Stimulated activated naive CD4-positive, alpha-beta T cell (primary cell): ENCODE results near the gene ACP1.
A peak's percentile ranks its signal among the peaks of the same experiment; 100 is the strongest.

ENCODE experiments used
- DNase-seq, 6 experiments: peaks; one replicate each; lab custom pipeline; 2025; lab: John Stamatoyannopoulos, UW

The ACP1 gene

GRCh38 chr2:255195-255594, 9.6 kb upstream of the ACP1 start:
- DNase-seq, result no peak

DNA sequence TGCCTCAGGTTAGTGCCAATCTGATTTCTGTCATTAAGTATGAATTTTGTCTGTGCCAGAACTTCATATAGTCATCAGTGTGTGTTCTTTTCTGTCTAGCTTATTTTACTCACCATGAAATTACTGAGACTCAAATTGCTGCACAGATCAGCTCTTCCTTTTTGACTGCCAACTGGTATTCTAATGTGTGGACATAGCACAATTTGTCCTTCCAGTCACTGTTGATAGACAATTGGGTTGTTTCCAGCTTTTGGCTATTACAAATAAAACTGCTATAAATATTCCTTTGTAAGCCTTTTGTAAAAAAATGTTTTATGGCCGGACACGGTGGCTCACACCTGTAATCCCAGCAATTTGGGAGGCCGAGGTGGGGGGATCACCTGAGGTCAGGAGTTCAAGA, 8.7 kb upstream of the ACP1 start:
- DNase-seq, result no peak

- DNase-seq, result no peak
Measured at GRCh38 chr2:257429-257828, 7.3 kb upstream of the ACP1 start.

DNA sequence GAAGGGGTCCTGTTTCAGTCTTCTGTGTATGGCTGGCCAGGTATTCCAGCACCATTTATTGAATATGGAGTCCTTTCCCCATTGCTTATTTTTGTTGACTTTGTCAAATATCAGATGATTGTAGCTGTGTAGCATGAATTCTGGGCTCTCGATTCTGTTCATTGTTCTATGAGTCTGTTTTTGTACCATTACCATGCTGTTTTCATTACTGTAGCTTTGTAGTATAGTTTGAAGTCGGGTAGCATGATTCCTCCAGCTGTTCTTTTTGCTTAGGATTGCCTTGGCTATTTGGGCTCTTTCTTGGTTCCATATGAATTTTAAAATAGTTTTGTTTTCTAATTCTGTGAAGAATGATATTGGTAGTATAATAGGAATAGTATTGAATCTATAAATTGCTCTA, 6.9 kb upstream of the ACP1 start:
- DNase-seq, result no peak

DNA sequence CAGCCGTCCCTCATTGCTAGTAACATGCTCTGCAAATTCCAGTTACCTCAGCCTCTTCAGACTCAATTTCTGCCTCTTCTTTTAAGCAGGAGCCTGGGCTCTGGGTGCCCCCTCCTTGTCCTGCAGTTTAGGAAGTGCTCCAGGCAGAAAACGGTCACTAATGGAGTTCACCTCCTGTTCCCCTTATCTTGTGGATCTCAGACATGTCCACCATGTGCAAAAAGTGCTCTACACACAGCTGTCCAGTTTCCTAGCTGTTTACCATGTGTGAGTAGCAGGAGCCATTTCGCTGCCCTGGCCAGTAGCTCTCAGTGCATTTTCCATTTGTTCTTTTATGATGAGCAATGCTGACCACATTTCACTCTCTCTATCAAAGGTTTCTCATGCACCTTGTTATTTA, 5.8 kb upstream of the ACP1 start:
- no peak for DNase-seq

DNA sequence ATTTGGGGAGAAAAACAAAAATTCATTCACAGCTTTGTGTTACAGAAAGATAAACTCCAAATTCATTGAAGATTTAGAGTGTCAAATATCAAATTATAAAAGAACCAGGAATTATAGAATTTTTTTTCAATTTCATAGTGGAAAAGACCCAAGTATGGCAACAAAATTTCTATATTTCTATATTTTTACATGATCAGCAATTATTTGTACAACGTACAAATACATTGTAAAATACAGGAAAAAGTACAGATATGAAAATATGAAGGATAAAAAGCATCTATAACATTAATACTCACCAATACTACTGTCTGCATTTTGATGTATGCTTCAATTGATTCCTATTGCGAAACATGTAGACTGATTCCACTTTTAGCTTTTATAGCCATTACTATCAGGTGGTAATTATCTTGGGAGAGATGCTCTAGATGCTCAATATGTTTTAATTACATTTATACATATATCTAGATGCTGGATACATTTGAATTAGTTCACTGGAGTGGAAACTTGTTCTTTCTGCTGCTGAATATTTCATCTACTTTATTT, 4.9 kb upstream of the ACP1 start:
- no peak for DNase-seq

- no peak for DNase-seq
Measured at GRCh38 chr2:260507-261161, 4.1 kb upstream of the ACP1 start.

DNA sequence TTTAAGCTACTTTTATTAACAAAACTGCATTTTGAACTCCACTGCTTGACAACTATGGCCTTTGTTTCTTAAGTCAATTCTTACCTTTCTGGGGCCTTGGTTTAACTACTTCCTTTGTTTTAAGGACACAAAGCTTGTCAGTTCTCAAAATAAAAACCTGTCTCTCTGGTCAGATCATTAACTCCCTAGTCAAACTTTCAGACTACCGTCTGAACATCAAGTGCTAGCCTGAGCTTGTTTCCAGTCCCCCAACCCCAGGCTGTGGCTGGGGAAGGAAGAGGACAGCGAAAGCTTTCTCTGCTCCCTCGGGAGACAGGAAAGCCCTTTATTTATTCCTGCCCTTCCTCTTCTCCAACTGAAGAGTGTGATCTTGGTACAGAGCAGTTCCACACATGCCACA, 2.6 kb upstream of the ACP1 start:
- no peak for DNase-seq

DNA sequence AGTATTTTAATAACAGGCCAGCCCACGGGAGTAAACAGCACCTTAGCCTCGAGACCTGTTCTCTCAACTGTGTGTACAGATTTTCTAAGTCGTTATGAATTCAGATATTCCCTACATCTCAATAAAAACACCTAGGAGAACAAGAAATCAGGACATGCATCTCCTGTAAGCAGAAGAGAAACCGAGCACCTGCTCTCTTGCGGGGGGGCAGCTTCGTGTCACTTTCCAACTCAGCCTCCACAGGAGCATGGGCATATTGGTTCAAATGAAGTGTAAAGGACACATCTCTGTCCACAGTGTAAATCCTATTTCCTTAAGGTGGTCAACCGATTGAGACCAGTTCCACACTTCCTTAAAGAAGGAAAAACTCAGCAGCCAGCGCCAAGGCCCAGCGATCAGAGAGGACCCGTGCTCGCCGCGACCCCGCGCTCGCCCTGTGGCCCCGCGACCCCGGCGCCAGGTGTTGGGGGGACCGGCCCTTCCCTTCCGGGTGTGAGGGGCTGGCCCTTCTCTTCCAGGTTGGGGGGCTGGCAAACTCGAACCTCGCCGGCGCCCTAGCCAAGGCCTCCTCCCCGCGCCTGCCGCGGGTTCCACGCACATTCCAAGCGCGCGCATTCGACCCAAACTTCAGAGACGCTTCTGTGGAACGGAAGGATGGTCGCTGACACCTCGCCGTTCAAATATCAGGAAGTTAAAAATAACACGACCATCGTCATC, 1.6 kb upstream of the ACP1 start:
- DNase-seq, result peak in 1 of 6 experiments; percentile 30

DNA sequence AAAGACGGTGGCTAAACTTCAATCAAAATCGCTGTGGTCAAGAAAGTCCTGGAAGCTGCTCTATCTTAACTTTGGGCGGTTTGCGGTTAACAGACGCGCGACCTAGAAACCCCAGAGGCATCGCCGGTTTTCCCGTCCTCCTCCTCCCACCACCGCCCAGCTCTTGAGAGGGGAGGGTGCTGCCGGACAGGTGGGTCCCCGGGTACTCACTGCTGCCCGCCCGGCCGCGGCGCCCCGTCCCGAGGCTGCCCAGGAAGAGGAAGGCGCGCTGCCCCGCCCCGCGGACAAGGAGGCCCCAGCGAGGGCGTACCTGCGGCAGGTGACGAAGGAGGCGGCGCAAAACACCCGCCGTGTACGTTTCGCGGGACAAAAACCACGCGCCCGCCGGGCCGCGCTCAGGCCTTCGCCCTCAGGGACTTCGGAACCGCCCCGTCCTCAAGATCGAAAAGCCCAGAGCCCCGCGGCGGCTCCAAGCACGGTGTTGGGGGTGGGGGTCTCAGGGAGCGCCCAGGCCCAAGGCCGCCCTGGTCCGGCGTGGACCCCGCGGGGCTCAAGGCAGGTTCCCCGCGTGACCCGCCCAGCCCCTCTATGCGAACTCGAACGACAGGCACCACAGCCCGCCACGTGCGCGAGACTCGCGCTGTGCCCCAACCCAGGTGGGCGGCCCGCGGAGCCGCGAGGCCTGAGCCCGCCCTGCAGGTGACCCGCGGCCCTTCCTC, 814 bp upstream of the ACP1 start, which contains the start of gene SH3YL1:
SH3YL1 (minus strand) TSS at position 259 of the 719 bp plus-strand sequence; CDS start at position 211, 48 bp downstream.
- peak; percentile 47 to 75 (median 66) for DNase-seq

DNA sequence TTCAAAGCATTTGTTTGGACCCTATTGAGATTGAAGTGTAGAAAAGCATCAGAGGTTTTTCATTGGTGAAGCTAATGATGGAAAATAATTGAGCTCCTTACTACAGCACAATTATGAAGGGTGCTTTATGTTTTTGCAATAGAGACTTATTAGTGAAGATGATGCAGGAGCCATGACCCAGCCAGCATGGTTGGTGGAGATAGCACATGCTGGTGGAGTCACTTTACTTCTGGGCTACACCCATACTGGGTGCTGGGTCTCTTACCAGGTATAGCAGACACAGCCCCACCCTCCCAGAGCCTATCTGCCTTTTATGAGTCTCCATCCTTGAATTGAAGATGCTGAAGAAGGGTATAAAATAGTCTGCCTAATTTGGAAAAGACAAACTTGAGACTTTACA, 3.6 kb downstream of the ACP1 start:
- no peak for DNase-seq

DNA sequence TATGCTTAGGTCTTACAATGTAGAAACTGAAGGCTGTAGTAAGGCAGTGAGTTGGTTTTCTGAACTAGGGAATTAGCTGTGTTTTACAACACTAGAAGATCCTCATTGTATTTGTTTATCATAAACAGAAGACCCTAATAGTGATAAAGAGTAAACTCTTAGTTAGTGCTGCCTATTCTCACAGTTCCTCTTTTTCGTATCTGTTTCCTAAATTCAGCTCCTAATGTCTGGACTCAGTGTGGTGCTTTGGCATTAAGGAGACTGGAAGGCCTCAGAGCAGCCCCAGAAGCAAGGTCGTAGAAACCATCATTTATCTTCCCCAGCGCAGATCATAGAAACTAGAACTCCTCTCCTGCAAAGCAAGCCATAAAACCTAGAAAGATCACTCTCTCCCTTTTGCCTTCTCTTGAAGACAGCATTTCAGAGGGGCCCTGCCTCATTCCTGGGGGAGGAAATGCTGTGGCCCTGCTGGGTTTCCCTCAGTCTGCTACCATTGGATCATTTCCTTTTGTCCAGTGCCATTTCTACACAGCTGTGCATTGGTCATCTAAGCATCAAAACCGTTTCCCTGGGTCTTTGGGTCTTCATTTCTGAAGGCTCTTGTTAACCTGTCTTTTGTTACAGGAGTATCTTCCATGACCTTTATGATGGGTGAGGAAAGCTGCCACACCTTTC, 4.7 kb downstream of the ACP1 start:
- DNase-seq, result no peak

DNA sequence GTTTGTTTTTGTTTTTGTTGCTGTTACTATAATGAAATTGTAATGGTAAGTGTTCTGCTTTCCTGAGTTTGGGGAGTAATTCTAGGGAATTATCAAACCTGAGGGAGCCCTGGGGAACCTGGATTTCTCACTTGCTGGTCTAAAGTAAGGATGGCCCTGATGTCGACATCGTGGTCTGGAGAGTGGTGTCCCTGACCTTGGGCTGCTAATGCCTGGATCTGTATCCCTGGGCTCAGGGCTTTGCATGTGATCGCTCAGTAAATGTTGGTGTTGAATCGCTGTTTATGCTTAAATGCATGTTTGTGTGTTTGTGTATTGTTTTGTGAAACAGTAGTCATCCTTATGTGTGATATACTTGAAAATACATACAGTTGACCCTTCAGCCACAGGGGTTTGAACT, 6.1 kb downstream of the ACP1 start:
- DNase-seq, result no peak

- no peak for DNase-seq
Measured at GRCh38 chr2:271917-272316, 7.2 kb downstream of the ACP1 start.

DNA sequence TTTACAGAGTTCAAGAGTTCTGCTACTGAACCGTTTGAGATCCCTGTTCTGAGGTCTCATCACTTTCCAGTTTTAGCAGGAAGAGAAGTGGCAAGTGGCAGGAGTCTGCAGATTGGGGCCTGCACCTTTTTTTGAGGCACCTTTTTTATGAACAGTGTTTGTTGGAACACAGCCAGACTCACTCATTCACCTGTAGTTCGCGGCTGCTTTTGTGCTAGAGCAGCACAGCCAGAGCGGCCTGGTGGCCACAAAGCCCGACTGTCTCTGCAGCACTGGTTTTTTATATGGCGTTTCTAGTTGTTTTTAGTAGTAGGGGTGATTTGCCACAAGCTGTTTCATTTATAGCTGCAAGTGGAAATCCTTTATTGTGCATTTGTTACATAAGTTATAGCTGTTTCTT, 8.6 kb downstream of the ACP1 start:
- no peak for DNase-seq

- DNase-seq, result no peak
Measured at GRCh38 chr2:274503-274902, 9.8 kb downstream of the ACP1 start.

- DNase-seq, result no peak
Measured at GRCh38 chr2:275466-275865, 10.7 kb downstream of the ACP1 start.

- DNase-seq, result no peak
Measured at GRCh38 chr2:278312-278926, 13.7 kb downstream of the ACP1 start.

GRCh38 chr2:278927-279320, 14.2 kb downstream of the ACP1 start:
- no peak for DNase-seq

- no peak for DNase-seq
Measured at GRCh38 chr2:279366-279765, 14.6 kb downstream of the ACP1 start.

GRCh38 chr2:279956-280649, 15.4 kb downstream of the ACP1 start:
- DNase-seq, result no peak
